ENCODE measurements around the gene BAZ1A.

BAZ1A gene

DNA sequence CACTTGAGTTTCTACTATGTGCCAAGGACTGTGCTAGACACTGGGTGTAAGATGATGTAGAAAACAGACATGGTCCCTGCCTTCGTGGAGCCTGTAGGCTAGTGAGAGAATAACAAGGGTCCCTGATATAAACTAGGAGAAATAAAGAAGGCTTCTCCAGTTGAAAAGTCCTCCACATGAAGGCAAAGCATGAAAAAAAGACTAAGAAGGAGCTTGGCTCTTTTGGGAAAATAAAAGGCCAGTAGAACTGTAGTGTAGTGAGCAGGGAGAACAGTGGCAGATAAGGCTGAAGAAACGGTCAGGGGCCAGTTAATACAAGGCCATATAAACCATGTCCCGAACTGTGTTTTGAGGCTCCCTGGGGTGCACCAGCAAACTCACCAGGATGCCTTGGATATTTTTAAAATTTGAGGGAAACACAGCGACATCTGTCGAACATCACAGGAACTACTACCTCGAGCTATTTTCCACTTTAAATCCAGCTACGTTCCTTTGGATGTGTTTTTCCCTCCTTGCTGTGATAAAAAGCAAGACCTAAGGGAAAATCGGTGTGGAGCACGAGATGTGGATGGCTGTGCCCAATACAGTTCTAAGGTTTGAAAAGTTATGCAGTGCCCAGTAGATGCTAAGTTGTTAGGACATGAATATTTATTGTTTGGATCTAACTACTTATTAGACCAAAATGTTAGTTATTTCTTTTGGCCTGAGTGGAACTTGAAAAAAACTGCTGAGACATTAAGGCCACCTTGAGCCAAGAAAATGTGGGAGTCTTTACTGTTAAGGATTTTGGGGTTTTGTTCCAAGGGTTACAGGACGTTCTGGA is 152.2 kb downstream of the BAZ1A start:
- no peak for DNase-seq (ENCODE audit: low read depth)

DNA sequence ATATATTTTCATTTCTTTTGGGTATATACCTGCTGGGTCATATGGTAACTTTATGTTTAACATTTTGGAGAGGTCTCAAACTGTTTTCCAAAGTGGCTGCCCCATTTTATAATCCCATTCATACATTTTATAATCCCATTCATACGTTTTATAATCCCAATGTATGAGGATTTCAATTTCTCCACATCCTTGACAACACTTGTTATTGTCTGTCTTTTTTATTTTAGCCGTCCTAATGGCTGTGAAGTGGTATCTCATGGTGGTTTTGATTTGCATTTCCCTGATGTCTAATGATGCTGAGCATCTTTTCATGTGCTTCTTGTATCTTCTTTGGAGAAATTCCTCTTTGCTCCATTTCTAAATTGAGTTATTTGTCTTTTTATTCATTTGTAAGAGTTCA is 154.0 kb downstream of the BAZ1A start:
- no peak for DNase-seq (ENCODE audit: low read depth)

DNA sequence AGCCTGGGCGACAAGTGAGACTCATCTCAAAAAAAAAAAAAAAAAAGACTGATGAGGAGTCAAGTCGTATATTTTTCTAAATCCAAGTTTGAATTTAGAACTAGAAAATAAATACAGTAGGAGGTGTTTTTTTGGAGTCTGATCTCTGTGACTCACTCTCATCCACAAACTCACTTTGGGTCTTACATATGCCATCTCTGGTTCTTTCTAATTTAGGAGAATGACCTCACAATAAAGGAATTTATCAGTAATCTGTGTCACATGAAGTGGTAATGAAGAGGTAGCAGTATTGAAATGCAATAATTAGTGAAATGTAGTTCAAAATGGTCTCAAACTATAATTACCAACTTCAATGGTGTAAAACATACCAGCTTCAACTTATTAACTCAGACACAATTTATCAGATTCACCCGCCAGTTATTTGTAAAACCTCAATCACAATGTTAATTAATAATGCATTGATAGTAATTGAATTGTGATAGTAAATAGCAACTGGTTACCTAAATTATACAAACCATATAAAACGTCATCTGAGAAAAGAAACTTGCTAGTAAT is 156.3 kb downstream of the BAZ1A start:
- DNase-seq (ENCODE audit: low read depth), result no peak

DNA sequence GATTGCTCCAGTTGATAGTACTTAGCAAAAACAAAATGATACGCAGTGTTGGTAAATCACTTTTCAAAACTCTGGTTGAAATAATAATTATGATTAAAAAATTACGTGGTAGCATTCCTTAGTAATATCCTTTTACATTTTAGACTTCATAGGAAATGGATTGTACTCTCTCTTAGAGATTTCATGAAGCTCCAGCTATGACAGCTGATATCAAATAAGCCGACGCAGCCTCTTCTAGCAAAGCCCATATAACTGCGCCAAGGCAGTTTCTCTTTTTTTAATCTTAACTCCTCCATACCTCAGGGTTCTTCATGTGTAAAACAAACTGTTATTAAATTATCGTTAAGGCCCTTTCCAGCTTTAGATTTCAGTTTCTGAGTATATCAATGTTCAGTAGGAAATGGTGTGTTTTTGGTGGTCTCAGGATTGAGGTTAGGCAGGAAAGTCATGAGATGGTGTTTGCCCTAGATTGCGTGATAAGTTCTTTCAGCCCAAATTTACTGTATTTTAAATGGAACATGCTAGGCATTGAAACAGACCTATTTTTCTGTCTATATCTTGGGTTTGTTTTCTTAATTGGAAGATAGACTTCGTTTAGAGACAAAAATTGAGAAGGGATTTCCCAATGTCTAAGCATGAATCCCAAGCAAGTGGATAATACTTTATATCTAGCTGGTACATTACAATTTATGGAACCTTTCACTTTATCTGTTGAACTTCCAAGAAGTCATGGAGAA is 159.9 kb downstream of the BAZ1A start:
- no peak for DNase-seq (ENCODE audit: low read depth)

DNA sequence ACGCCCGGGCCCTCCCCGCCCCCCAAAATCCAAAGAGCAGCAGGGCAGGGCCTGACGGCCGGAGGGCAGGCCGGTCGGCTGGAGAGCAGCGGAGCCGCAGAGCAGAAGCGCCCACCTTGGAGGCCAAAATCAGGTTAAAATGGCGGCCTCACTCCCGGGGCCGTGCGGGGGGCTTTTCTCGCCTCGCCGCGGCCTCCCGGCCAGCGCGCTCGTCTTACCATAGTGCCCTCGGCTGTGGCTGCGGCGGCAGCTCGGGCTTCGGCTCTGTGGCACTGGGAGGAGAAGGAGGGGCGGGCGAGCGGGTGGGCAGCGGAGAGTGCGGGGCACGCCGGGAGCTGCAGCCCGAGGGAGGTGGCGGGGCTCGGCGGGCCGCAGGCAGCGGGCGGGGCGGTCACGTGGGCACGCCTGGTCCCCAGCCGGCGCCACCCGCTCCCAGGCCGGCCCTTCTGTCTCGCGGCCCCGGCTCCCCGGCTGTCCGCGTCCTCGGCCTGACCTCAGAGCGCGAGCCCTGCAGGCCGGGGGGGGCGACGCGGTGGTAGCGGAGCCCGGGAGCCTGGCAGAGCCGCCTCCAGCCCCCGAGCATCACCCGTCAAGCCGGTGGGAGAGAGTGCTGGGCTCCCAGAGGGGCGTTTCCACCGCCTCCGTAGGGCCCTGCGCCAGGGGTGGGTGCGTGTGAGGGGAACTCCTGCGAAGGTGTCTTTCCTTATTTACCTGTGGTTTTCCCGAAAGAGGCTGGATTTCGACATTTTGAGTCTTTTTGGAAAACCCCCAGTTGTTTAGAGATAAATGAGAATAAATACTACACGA is 160.6 kb downstream of the BAZ1A start, which contains the start of gene CFL2:
TSS of gene CFL2 (minus strand) at position 274 of the 807 bp plus-strand sequence. CDS start at position 221, 53 bp downstream.
- peak; percentile 47 for DNase-seq (ENCODE audit: low read depth)

DNA sequence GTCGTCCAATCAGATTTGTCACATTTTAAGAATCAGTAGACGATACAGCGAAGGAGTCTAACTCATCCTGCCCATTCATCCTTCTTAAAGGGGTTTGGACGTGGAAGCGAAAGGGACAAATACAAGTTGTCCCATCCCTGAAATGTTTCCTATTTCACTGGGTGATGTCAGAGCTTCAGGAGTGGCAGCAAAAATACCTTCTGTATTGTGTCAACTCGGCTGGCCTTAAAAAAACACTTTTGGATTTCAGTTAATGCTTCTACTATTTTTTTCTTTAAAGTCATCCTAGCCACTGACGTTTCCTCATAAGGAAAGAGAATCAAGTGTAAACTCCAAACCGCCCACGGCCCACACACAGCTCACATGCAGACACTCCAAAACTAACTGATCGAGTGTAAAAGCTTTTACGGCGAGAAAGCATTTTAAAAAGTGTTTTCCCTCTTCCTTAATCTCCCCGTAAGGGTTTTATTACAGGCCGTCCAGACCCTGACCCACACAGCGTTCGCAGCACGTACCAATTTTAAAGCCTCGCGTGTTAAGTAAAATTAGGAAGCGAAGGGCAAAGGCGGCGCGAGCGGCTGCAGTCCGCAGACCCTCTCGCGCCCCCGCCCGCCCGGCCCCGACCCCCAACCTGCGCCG is 161.4 kb downstream of the BAZ1A start:
- no peak for DNase-seq (ENCODE audit: low read depth)

DNA sequence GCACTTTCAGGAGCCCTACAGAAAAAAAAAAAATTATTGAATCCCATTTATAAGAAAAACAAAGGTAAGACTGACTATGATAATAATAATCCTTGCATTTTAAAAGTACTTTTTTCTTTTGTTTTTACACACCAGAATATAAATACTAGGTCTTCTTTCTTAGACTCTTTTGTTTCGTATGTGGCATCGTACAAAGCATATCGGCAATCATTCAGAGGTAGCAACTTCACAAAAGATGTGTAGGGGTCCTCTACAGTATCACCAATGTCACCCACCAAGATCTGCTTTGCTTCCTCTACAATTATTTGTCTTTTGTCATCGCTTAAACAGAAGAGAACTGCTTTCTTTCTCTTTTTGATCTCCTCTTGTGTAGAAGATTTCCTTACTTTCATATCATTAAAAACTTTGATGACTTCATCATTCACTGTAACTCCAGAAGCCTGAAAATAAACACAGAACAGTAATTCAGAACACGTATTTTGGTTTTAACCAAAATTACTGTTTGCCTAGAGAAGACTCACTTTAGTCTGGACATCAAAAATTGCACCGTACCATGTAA is 162.0 kb downstream of the BAZ1A start:
- DNase-seq (ENCODE audit: low read depth), result no peak

DNA sequence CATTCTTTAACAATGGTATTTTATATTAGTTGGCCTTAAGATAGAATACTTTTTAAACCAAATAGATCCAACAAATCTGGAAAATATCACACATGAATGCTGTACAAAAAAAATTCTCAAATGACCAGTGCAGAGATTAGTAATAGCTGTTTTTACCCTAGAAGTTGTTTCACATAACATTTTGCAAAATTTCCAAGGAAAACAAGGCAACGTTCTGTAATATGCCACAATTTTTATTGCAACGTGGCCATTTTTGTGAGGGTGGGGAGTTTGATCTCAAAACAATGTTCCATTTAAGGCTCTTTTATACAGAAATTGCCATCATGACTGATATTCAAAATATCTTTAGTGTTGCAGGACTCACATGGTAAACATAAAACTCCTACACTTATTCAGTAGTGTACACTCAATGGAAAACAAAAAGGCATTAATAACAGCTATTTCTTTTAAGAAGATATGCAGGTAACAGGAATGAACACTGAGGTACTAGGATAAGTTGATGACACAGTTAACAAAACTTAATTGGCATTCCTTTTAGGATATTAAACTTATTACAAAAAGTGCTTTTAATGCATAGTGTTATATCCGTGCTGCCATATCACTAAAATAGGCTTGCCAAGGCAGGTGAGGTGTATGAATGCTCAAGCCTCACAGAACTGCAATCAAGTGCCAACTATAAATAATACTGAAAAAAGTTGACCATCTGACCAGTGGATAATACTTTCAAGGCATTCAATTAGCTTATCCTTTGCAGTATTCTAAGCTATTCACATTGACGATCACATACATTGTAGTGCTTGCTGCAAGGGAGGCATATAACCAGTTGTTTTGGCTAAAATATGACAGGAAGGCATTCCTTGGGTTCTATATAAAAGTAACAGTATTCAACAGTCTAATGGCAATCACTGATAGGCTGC is 163.1 kb downstream of the BAZ1A start:
- no peak for DNase-seq (ENCODE audit: low read depth)

DNA sequence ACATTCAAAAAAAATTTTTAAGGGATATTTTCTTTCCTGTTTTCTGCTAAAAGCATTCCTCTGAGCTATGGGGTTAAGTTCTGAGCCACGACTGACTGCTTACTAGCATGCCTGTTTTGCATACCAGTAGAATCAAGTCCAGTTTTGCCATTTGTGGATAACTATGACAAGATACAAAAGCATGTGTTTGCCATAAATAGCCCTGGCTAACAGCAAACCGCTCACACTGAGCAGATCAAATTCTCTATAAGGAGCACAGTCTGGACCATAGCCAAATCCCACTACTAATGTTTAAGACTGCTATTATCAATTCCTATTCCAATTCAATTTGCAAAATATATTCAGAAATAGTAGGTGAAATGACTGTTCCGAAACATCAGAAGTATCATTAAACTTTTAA is 164.0 kb downstream of the BAZ1A start:
- no peak for DNase-seq (ENCODE audit: low read depth)

DNA sequence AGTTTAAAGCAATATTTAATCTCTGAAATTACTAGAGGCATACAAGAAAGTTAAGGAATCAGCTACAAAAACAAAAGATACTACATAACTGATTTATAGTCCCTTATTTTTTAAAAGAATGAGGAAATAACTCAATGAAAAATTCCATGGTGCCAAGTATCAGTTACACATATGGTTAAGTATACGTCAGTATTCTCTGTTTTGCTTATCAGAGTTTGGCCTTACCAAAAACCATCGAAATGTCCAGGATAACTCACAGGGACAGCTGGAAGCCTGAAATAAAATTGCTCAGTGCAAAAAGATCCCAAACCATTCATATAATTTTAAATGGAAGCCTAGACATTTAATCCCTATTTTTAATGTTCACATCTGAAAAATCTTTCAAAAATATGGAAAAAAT is 164.4 kb downstream of the BAZ1A start:
- no peak for DNase-seq (ENCODE audit: low read depth)

DNA sequence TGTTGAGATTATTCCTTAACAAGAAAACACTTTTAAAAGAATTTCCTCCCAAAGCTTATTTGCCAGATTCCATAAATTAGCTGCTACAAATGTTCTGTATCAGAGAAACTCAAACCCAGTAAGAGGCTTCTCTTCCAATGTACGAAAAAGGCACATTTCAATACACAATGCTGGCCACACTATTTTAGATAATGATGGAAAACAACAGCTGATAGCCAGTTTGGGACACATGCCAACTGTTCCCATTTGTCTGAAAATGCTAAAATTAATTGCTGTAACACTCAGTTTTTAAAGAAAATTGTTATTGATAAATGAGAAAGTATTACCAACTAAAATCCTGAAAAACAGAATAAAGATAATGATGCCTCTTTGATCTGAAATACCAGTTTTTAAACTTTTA is 165.2 kb downstream of the BAZ1A start:
- no peak for DNase-seq (ENCODE audit: low read depth)

DNA sequence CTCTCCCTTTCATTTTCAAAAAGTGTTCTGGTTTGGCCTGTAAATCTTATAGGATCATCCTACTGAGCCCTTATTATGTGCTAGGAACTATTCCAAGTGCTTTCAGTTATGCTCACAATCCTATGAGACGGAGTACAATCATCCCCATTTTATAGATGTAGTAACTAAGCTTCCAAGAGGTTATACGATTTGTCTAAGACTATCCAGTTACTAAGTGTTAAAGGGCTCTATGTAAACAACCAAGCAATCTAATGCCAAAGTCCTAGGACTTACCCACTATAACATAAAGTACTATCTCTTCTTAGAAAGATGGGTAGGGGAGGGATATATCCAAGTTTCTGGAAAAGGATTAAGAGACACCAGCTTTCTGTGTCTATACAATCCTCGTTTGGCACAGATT is 167.4 kb downstream of the BAZ1A start:
- no peak for DNase-seq (ENCODE audit: low read depth)
